Stimulated activated CD8-positive, alpha-beta memory T cell treated with anti-CD3 and anti-CD28 coated beads, Interleukin-7, amount 100 ng/mL, for 1 hour (primary cell): ENCODE results near the gene HIVEP3.
"Not testable (repeated sequence)": the region's sequence is repeated elsewhere in the genome, so short reads cannot be mapped to it uniquely, and the experiment has no call there.

Experiments
- DNase-seq, 2 donors: peaks; one replicate each; pipeline ENCODE4 v3.0.0-alpha.2; 2020; ENCODE audit warnings: low read depth in 2 of 2

HIVEP3 gene

DNA sequence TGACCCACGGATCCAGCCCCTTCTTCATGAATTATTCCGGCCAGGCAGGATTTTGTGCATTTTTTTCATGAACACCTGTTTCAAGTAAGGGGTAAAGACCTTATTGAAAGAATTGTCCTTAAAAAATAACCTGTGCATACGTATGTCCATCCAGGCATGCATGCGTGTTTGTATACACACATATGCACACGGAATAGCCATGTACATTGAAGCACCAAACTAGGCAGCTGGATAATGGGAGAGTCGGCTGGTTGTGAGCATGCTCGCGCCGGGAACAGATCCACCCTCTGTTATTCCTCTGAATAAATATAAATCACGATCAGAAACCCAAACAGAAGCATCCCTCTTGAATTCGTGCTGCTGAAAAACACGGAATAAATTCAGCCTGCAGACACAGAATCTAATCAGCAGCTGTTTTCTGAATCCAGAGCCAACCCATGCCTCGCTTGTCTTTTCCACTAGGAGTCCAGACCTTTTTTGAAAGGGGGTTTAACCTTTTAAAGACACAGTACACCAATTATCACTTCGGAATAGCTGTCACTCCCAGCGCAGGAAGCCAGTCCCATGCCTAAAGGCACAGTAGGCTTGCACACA is at the start of gene HIVEP3:
HIVEP3 (minus strand) TSS at position 473 of the 594 bp plus-strand sequence.
- no peak for DNase-seq

DNA sequence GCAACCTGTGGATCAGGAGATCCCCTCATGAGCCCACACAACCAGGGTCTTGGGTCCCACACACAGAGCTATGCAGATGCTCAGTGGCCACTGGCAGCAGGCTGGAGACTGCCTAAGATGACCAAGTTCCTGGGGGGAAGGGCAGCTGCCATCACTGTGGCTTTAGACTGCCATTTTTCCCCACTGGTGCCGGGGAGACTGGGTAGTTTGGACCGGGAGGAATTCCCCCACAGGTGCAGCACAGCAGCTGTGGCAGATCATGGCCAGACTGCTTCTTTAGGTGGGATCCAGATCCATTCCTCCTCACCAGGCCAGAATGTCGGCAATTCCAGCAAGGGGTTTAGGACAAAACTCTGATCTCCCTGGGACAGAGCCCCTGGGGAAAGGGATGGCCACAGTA is 45.7 kb upstream of the HIVEP3 start:
- no peak for DNase-seq

- no peak for DNase-seq
These were observed 44.9 kb upstream of the HIVEP3 start for GRCh38 chr1:41963636-41964035.

DNA sequence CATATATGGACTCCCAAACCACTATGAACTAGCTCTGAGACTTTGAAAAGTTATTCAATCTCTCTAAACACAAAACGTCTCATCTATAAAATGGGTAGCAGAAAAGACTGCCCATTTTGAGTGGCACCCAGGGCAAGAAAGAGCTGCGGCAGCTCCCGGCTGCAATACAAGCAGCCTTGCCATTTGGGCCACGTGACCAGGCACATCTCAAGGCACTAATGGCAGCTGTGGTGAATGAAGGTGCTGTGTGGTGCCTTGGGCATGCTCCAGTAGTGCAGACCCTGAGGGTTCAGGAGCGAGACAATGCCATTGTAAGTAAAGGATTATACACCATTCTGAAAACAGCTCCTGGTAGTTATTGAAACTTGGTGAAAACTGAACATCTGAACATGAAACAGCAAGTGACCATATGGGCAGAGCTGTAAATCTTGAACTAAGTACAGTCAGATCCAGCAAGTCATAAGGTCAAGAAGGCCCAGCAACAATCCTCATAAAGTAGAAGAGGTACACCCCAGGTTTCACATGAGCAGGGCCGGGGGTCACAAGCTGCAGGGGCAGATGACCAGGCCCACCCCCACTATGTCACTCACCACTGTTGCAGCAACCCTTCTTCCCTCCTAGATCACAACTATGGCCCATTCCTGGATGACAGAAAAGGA is 39.4 kb upstream of the HIVEP3 start:
- DNase-seq = no peak

DNA sequence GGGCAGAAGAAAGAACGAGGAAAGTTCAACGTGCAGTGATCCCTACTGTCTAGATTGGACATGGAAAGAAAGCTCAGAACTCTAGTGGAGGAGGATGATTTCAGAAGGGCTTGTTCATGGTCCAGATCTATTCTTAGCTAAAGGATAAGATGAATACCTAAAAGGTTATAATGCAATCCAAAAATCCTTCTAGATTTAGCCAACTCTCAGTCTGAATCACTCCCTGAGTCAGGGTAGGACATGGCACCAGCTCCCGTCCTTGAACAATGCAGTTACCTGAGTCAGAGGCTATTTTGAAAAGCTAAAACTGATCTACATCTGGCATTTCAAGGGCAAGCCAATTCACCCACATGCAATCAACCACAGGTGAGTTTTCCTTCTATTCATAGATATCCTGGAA is 38.8 kb upstream of the HIVEP3 start:
- no peak for DNase-seq

DNA sequence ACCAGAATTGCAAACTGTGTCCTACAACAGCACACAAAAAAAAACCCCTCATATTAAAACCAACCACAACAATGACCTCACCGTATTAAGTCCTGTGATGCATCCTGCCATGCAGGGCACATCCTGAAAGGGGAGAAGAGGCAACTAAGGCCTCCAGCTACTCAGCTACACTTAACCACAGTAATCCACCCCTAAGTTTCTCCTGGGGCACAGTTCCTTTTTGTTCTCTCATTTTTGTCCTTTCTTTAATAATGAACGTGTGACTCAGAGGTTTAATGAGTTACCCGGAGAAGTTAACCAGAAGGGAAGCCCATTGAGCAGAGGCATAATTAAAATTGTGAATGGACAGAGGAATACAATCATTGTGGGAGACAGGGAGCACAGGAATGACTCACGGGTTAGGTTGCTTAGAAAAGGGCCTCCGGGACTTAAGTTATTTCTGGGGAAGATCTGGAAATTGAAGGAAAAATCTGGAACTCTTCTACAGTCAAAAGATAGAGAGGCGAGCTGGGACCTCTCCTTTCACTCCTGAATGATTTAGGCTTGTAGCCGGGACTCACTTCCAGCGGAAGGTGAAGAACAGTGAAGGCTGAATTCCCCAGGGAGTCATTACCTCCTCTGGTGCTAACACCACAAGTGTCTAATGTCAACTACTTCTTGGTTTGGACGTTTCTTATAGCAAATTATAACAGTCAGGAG is 36.9 kb upstream of the HIVEP3 start:
- no peak for DNase-seq

GRCh38 chr1:41954533-41954944 is 35.8 kb upstream of the HIVEP3 start:
- DNase-seq = no peak

DNA sequence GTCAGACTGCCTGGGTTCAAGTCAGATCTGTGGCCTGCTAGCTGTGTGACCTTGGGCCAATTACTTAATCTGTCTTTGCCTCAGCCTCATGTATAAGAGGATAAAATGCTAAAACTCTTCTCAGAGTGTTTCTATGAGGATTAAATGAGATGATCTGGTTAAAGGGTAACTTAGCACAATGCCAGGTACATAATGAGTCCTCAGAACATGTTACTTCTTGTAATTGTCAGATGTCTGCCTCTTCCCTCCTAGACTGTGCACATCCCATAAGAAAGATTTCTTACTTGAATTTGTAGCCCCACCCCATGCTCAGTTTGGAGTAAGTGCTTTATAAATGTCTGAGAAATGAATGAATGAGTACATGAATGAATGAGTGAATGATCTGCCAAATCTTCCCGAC is 34.6 kb upstream of the HIVEP3 start:
- DNase-seq = no peak

DNA sequence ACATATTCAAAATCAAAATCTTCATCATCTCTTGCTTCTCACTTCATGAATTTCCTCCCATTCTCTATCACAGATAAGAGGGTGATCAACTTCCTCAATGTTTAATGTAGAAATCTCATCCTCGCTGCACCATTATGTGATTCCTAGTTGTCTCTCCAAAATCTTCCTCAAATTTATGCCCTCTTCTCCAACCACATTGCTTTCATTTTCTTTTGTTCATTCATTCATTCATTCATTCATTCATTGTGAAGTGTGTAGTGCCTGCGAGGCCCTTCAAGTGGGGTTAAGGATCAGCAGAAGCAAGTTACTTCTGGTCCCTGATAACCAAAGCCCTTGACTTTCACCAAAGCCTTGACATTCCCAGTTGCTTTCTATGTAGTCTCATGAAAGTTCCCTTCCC is 33.5 kb upstream of the HIVEP3 start:
- DNase-seq = no peak

DNA sequence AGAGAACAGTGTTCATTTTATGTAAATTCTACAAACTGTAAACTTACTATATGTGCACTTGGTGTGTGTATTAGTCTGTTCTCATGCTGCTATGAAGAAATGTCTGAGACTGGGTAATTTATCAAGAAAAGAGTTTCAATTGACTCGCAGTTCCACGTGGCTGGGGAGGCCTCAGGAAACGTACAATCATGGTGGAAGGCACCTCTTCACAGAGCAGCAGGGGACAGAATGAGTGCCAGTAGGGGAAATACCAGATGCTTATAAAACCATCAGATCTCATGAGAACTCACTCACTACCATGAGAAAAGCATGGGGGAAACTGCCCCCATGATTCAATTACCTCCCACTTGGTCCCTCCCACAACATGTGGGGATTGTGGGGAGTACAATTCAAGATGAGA is 32.8 kb upstream of the HIVEP3 start:
- DNase-seq = not testable (repeated sequence)

DNA sequence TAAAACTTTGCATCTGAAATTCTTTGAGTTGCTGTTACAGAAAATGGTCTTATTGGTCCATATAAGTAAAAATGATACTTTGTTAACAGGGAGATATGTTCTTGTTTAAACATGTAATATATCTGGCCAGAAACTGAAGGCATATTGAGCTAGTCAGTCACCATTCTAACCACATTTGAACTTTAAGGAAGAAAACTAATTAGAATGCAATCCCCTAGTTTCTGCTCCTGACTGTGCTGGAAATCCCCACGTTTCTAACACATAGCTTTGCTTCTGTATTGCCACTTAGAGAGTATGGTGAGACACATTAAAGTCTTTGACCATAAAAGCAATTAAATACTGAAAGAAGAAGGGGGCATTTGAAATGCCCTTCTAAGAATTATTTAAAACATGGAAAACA is 32.1 kb upstream of the HIVEP3 start:
- no peak for DNase-seq

GRCh38 chr1:41945946-41946345 is 27.2 kb upstream of the HIVEP3 start:
- DNase-seq = not testable (repeated sequence)

GRCh38 chr1:41943717-41944116 is 25.0 kb upstream of the HIVEP3 start:
- DNase-seq = no peak

DNA sequence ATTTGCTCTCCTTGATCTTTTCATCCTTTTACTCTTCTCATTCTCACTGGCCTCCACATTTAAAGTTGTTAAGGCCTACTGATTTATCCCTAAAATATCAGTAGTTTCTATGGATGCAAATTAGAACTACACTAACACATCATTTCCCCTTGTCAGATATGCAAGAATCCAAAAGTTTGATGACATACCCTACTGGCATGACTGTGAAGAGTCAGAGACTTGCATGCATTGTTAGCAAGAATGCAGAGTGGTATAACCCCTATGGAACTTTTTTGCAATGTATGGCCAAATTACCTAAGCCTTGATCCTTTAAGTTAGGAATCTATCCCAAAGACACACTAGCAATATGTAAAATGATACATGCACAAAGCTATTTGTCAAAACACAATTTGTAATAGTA is 23.6 kb upstream of the HIVEP3 start:
- DNase-seq = no peak

GRCh38 chr1:41941381-41941780 is 22.7 kb upstream of the HIVEP3 start:
- no peak for DNase-seq

GRCh38 chr1:41939194-41939593 is 20.5 kb upstream of the HIVEP3 start:
- no peak for DNase-seq

GRCh38 chr1:41936107-41936506 is 17.4 kb upstream of the HIVEP3 start:
- DNase-seq = no peak

DNA sequence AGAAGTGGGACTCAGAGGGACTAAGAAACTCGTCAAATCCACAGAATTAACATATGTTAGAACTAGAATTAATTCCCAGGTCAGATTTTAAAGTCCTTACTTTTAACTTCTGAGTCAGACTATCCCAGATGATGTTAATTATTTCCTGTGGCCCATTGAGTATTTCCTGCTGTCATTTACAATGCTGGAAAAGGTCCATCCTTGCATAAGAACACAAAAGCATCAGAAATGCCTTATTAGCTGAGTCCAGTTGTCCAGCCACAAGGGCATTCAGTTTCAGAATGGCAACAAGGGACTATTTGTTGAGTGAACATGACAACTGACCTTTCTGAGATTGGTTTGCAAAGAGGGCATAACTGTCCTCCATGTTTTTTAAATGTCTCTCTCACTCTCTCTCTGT is 16.5 kb upstream of the HIVEP3 start:
- DNase-seq = no peak

DNA sequence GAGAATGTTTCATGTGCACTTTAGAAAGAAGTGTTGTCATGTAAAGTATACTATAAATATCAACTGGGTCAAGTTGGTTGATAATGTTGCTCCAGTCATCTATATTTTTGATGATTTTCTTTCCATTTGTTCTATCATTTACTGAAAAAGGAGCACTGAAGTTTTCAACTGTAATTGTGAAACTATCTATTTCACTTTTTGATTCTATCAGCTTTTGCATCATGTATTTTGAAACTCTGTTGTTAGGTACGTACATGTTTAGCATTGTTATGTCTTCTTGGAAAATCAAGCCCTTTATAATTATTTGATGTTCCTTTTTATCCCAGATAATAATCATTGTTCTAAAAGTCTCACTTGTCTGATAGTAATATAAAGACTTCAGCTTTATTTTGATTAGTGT is 14.4 kb upstream of the HIVEP3 start:
- no peak for DNase-seq

- DNase-seq = no peak
These were observed 12.9 kb upstream of the HIVEP3 start for GRCh38 chr1:41931578-41931977.

DNA sequence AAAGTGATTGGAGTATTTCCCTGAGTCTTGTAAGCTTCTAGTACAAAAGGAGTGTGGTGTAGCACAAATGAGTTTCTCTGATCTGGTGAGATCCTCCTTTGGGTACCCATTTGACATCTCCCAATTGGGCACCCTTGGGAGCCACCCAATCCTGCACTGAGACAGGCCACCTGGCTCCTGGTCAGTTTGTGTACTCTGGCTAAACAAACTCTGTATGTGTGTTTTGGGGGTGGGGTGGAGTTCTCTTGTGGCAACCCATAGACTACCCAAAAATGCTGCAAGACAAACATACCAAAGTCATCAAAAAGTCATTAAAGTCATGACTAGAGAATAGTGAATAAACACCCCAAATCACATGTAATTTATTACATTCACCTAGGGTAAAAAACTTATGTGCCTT is 8.4 kb upstream of the HIVEP3 start:
- no peak for DNase-seq

- DNase-seq = no peak
These were observed 7.0 kb upstream of the HIVEP3 start for GRCh38 chr1:41925712-41926111.

- no peak for DNase-seq
These were observed 6.2 kb upstream of the HIVEP3 start for GRCh38 chr1:41924911-41925310.
